NOMO-1 (cell line): ENCODE measurements around the gene POU4F2.
"Not testable (repeated sequence)": the region's sequence is repeated elsewhere in the genome, so short reads cannot be mapped to it uniquely, and the experiment has no call there.

Source experiments
- DNase-seq, 2 experiments: peaks; one replicate each; lab custom pipeline; 2025; ENCODE audit not compliant: unreplicated experiment in 2 of 2; lab: John Stamatoyannopoulos, UW

Gene POU4F2

GRCh38 chr4:146654687-146655520 lies 16.2 kb downstream of the POU4F2 start:
- no peak for DNase-seq

- no peak for DNase-seq
These were observed 16.8 kb downstream of the POU4F2 start for GRCh38 chr4:146655521-146655856.

- no peak for DNase-seq
These were observed 22.7 kb downstream of the POU4F2 start for GRCh38 chr4:146661367-146661766.

- DNase-seq = not testable (repeated sequence)
These were observed 25.2 kb downstream of the POU4F2 start for GRCh38 chr4:146663968-146664311.

- peak in 1 of 2 experiments; percentile 48 for DNase-seq
These were observed 36.3 kb downstream of the POU4F2 start for GRCh38 chr4:146674829-146675570.
